Nephron (organoid): Measurements from ENCODE around the gene MAP3K4.
A peak's percentile ranks its signal among the peaks of the same experiment; 100 is the strongest.

Experiments
- H3K27ac Mint-ChIP-seq, 3 experiments: 2 replicates each; pipeline ENCODE4 v1.8.0; 2020; ENCODE audit warnings: mixed read lengths in 3 of 3, mild to moderate bottlenecking in 2 of 3, moderate library complexity in 1 of 3
- H3K27me3 Mint-ChIP-seq: 2 replicates; pipeline ENCODE4 v1.8.0; 2021; ENCODE audit warnings: low read depth, mild to moderate bottlenecking, moderate library complexity, mixed read lengths
- H3K36me3 Mint-ChIP-seq: 2 replicates; pipeline ENCODE4 v1.8.0; 2020; ENCODE audit warnings: low read depth, mixed read lengths
- H3K4me1 Mint-ChIP-seq: 2 replicates; pipeline ENCODE4 v1.8.0; 2020; ENCODE audit warnings: mixed read lengths
- H3K4me3 Mint-ChIP-seq, 3 experiments: 2 replicates each; pipeline ENCODE4 v1.8.0; 2020; ENCODE audit warnings: mild to moderate bottlenecking in 3 of 3, mixed read lengths in 3 of 3, moderate library complexity in 2 of 3
- H3K9me3 Mint-ChIP-seq: 2 replicates; pipeline ENCODE4 v1.8.0; 2020; ENCODE audit warnings: mixed read lengths
- TF ChIP-seq, protein P1 (sequence below), 3 experiments: fragments of 200-600 bp; sonication (generic); IDR thresholded peaks; one replicate each; pipeline ENCODE4 v1.5.0; 2021; ENCODE audit warnings: antibody characterized with exemption in 3 of 3; ENCODE audit not compliant: unreplicated experiment in 3 of 3

Gene MAP3K4

GRCh38 chr6:161021998-161022743 lies 30.6 kb downstream of the MAP3K4 start:
- Mint-ChIP-seq H3K4me3 (no peak overlapping the region), H3K4me1 (no peaks in the 10 kb centered on the region), H3K27ac (no peak overlapping the region), H3K9me3 (no peaks in the 10 kb centered on the region), H3K27me3 (no peaks in the 10 kb centered on the region), H3K36me3 (peaks cover 5% of the 10 kb centered on the region)
- TF ChIP-seq, protein P1, sequence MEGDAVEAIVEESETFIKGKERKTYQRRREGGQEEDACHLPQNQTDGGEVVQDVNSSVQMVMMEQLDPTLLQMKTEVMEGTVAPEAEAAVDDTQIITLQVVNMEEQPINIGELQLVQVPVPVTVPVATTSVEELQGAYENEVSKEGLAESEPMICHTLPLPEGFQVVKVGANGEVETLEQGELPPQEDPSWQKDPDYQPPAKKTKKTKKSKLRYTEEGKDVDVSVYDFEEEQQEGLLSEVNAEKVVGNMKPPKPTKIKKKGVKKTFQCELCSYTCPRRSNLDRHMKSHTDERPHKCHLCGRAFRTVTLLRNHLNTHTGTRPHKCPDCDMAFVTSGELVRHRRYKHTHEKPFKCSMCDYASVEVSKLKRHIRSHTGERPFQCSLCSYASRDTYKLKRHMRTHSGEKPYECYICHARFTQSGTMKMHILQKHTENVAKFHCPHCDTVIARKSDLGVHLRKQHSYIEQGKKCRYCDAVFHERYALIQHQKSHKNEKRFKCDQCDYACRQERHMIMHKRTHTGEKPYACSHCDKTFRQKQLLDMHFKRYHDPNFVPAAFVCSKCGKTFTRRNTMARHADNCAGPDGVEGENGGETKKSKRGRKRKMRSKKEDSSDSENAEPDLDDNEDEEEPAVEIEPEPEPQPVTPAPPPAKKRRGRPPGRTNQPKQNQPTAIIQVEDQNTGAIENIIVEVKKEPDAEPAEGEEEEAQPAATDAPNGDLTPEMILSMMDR (IDR thresholded peaks at IDR 0.05; ENCODE audit: unreplicated experiment in 3 of 3), result no peak

GRCh38 chr6:161023316-161023715 lies 31.7 kb downstream of the MAP3K4 start:
- peaks cover 5% of the 10 kb centered on the region for H3K4me1 Mint-ChIP-seq
- H3K4me3 Mint-ChIP-seq, result no peak overlapping the region
- peaks cover 5% of the 10 kb centered on the region for H3K36me3 Mint-ChIP-seq
- no peaks in the 10 kb centered on the region for H3K27me3 Mint-ChIP-seq
- no peaks in the 10 kb centered on the region for H3K9me3 Mint-ChIP-seq
- TF ChIP-seq, protein P1 (IDR thresholded peaks at IDR 0.05; ENCODE audit: unreplicated experiment in 3 of 3), result no peak
- no peak overlapping the region for H3K27ac Mint-ChIP-seq

- Mint-ChIP-seq H3K4me1 (peaks cover 5% of the 10 kb centered on the region), H3K27ac (no peak overlapping the region), H3K9me3 (no peaks in the 10 kb centered on the region), H3K27me3 (no peaks in the 10 kb centered on the region), H3K4me3 (no peak overlapping the region), H3K36me3 (peaks cover 5% of the 10 kb centered on the region)
- TF ChIP-seq, protein P1 (IDR thresholded peaks at IDR 0.05; ENCODE audit: unreplicated experiment in 3 of 3), result no peak
Observed at GRCh38 chr6:161024364-161024920, 32.9 kb downstream of the MAP3K4 start.

DNA sequence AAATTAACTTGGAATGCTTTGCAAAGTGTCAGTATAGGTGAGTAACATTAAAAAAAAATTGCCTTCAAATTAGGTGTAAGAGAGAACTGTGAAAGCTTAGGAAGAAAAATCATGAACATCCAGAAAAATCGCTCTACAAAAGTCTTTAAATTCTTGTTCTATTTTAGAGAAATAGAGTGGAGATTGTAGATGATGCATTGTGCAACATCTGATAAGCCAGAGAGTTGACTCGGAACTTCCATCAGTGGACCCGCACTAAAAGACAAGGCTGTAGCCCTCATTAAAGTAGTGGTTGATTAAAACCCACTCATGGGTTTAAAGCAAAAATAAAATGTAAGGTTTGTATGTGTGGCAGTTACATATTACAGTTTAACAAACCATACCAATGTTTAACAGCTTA lies 35.8 kb downstream of the MAP3K4 start:
- Mint-ChIP-seq H3K9me3 (no peaks in the 10 kb centered on the region), H3K27me3 (no peaks in the 10 kb centered on the region), H3K4me3 (no peak overlapping the region), H3K36me3 (no peaks in the 10 kb centered on the region), H3K4me1 (peaks cover 5% of the 10 kb centered on the region), H3K27ac (no peak overlapping the region)
- TF ChIP-seq, protein P1 (IDR thresholded peaks at IDR 0.05; ENCODE audit: unreplicated experiment in 3 of 3), result no peak

DNA sequence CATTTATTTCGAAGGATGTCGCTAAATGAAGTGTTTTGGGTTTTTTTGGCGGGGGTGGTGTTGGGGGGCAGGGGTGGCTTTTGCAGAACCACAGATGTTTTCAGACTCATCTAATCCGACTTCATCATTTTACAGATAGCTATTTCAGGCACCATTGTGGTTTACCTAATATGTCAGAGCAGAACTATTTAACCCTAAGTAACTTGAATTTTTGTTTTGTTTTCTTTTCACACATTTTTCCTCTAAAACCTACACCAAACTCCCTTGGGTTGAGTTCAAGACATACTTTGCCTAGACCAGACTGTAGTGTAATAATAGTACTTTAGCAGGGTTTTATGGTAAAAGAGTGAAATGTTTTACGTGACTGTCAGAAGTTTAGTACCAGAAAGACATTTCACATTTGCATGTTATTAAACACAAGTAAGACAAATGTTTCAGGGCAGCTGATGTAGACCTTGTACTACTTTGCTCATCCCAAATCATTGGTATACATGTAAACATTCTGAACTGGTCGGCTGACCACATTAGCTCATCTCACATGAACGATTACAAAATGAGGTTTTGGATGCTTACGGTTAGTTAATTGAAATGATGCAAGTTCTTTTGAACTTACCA lies 37.7 kb downstream of the MAP3K4 start:
- Mint-ChIP-seq H3K27me3 (no peaks in the 10 kb centered on the region), H3K4me1 (peaks cover 12% of the 10 kb centered on the region), H3K9me3 (no peaks in the 10 kb centered on the region), H3K4me3 (no peak overlapping the region), H3K27ac (peak overlapping the region in 1 of 3 experiments; percentile 5), H3K36me3 (peaks cover 3% of the 10 kb centered on the region)
- TF ChIP-seq, protein P1 (IDR thresholded peaks at IDR 0.05; ENCODE audit: unreplicated experiment in 3 of 3), result no peak
